ENCODE results near the gene DPP6. TPM values are rescaled to one million over a fixed set of nuclear protein-coding genes. Genes with fewer than 3 reads are reported as not detected.

DPP6 gene
- total RNA-seq, 1 donor from 2014 or later: 0.48 TPM

DNA sequence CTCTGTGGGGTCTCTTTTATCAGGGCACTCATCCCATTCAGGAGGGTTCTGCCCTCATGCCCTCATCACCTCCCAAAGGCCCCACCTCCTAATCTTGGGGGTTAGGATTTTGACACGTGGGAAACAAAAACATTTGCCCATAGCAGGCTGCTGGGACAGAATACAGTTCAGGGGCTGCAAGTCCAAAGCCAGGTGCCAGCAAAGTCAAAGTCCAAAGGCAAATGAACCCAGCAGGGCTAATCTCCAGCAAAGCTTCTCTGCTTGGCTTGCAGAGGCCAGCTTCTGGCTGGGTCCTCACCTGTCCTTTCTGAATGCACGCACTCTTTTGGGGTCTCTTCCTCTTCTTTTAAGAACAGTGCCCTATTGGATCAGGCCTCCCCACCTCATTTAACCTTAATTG, 359.9 kb downstream of the DPP6 start:
- Mint-ChIP-seq H3K36me3 (ENCODE audit: low read depth, unreplicated experiment) (no peaks in the 10 kb centered on the region), H3K4me3 (ENCODE audit: unreplicated experiment) (no peak overlapping the region), H3K4me1 (ENCODE audit: low read depth, unreplicated experiment) (no peaks in the 10 kb centered on the region), H3K27ac (ENCODE audit: unreplicated experiment) (no peak overlapping the region), H3K27me3 (ENCODE audit: low read depth, unreplicated experiment) (peaks cover 7% of the 10 kb centered on the region), H3K9me3 (ENCODE audit: unreplicated experiment) (no peaks in the 10 kb centered on the region)
- H3K4me1 ChIP-seq (ENCODE audit: insufficient read depth, low read length): no peaks in the 10 kb centered on the region
- no peaks in the 10 kb centered on the region for H3K79me2 ChIP-seq (ENCODE audit: insufficient read depth, low read length)
- H4K20me1 ChIP-seq (ENCODE audit: insufficient read depth, low read length): no peaks in the 10 kb centered on the region
- H3K4me3 ChIP-seq (ENCODE audit: insufficient read depth, low read depth, low read length): no peak overlapping the region
- H3K27me3 ChIP-seq (ENCODE audit: insufficient read depth, low read length): no peaks in the 10 kb centered on the region
- H3K27ac ChIP-seq (ENCODE audit: low read depth, low read length): no peak overlapping the region
- TF ChIP-seq EZH2 (IDR thresholded peaks at IDR 0.05; ENCODE audit: insufficient read depth, low read length): no peak
- TF ChIP-seq, protein P1, sequence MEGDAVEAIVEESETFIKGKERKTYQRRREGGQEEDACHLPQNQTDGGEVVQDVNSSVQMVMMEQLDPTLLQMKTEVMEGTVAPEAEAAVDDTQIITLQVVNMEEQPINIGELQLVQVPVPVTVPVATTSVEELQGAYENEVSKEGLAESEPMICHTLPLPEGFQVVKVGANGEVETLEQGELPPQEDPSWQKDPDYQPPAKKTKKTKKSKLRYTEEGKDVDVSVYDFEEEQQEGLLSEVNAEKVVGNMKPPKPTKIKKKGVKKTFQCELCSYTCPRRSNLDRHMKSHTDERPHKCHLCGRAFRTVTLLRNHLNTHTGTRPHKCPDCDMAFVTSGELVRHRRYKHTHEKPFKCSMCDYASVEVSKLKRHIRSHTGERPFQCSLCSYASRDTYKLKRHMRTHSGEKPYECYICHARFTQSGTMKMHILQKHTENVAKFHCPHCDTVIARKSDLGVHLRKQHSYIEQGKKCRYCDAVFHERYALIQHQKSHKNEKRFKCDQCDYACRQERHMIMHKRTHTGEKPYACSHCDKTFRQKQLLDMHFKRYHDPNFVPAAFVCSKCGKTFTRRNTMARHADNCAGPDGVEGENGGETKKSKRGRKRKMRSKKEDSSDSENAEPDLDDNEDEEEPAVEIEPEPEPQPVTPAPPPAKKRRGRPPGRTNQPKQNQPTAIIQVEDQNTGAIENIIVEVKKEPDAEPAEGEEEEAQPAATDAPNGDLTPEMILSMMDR (IDR thresholded peaks at IDR 0.05; ENCODE audit: insufficient read depth, low read depth, low read length): no peak
- H3K4me2 ChIP-seq (ENCODE audit: low read length): no peak overlapping the region
- no peaks in the 10 kb centered on the region for H3K36me3 ChIP-seq (ENCODE audit: insufficient read depth, low read length)
- FAIRE-seq: no peak
- H2AFZ ChIP-seq (ENCODE audit: low read depth, low read length): no peak overlapping the region
- no peak overlapping the region for H3K9ac ChIP-seq (ENCODE audit: low read length)
- no peaks in the 10 kb centered on the region for H3K9me3 ChIP-seq (ENCODE audit: insufficient read depth, low read depth, low read length)
- no peak for DNase-seq (ENCODE audit: low read depth)

DNA sequence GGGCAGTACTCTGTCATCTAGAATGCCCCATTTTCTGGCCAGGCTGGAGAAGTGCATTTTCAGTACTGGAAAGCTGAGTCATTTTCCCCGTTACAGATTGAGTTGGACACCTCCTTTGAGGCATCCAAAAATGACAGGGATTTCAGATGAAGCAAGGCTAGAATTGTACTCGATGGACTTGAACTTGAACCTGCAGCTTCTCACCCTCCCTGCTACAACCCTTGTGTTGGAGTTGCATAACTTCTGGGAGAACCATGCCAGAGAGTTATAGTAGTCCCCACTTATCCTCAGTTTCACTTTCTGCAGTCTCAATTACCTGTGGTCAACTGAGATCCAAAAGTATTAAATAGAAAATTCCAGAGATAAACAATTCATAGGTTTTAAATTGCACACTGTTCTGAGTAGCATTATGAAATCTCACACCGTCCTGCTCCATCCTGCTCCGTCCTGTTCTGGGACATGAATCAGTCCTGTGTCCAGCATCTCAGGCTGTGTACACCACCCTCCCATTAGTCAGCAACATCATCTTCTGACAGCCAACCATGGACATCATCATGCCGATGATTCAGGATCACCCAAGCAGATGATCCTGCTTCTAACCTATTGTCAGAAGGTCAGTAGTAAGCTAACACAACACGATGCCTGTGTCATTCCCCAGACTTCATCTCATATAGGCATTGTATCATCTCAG, 363.7 kb downstream of the DPP6 start:
- no peak overlapping the region for H3K4me2 ChIP-seq (ENCODE audit: low read length)
- no peaks in the 10 kb centered on the region for H4K20me1 ChIP-seq (ENCODE audit: insufficient read depth, low read length)
- TF ChIP-seq, protein P1 (IDR thresholded peaks at IDR 0.05; ENCODE audit: insufficient read depth, low read depth, low read length): no peak
- TF ChIP-seq EZH2 (IDR thresholded peaks at IDR 0.05; ENCODE audit: insufficient read depth, low read length): no peak
- H3K9ac ChIP-seq (ENCODE audit: low read length): no peak overlapping the region
- FAIRE-seq: no peak
- Mint-ChIP-seq H3K36me3 (ENCODE audit: low read depth, unreplicated experiment) (no peaks in the 10 kb centered on the region), H3K27ac (ENCODE audit: unreplicated experiment) (no peak overlapping the region), H3K4me3 (ENCODE audit: unreplicated experiment) (no peak overlapping the region), H3K9me3 (ENCODE audit: unreplicated experiment) (no peaks in the 10 kb centered on the region), H3K4me1 (ENCODE audit: low read depth, unreplicated experiment) (no peaks in the 10 kb centered on the region), H3K27me3 (ENCODE audit: low read depth, unreplicated experiment) (peaks cover 12% of the 10 kb centered on the region)
- no peaks in the 10 kb centered on the region for H3K36me3 ChIP-seq (ENCODE audit: insufficient read depth, low read length)
- H3K27ac ChIP-seq (ENCODE audit: low read depth, low read length): no peak overlapping the region
- no peaks in the 10 kb centered on the region for H3K9me3 ChIP-seq (ENCODE audit: insufficient read depth, low read depth, low read length)
- no peak for DNase-seq (ENCODE audit: low read depth)
- no peak overlapping the region for H3K4me3 ChIP-seq (ENCODE audit: insufficient read depth, low read depth, low read length)
- no peak overlapping the region for H2AFZ ChIP-seq (ENCODE audit: low read depth, low read length)
- no peaks in the 10 kb centered on the region for H3K4me1 ChIP-seq (ENCODE audit: insufficient read depth, low read length)
- no peaks in the 10 kb centered on the region for H3K27me3 ChIP-seq (ENCODE audit: insufficient read depth, low read length)
- H3K79me2 ChIP-seq (ENCODE audit: insufficient read depth, low read length): no peaks in the 10 kb centered on the region

DNA sequence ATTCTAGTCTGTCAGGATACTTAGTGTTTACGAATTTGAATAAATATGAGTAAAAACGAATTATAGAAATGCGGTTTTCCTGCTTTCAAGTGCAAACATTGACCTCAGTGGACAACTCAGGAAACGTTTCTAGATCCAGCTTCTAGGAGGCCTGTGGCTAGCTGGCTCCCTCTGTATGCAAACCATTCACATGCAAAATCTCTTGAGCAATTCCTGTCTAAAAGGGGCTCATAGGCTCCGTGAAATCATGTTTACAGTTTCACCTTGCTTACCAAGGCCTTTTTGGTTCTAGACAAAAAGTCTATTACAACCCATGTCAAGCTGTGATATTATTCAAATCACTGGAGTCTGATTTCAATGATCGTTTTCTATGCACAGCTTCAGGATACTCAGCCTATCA, 364.5 kb downstream of the DPP6 start:
- H3K27ac Mint-ChIP-seq (ENCODE audit: unreplicated experiment): no peak overlapping the region
- H3K36me3 Mint-ChIP-seq (ENCODE audit: low read depth, unreplicated experiment): no peaks in the 10 kb centered on the region
- Histone ChIP-seq H3K27me3 (ENCODE audit: insufficient read depth, low read length) (no peaks in the 10 kb centered on the region), H4K20me1 (ENCODE audit: insufficient read depth, low read length) (no peaks in the 10 kb centered on the region), H3K36me3 (ENCODE audit: insufficient read depth, low read length) (no peaks in the 10 kb centered on the region), H3K79me2 (ENCODE audit: insufficient read depth, low read length) (no peaks in the 10 kb centered on the region), H3K4me3 (ENCODE audit: insufficient read depth, low read depth, low read length) (no peak overlapping the region), H2AFZ (ENCODE audit: low read depth, low read length) (no peak overlapping the region), H3K27ac (ENCODE audit: low read depth, low read length) (no peak overlapping the region), H3K9me3 (ENCODE audit: insufficient read depth, low read depth, low read length) (no peaks in the 10 kb centered on the region), H3K4me1 (ENCODE audit: insufficient read depth, low read length) (no peaks in the 10 kb centered on the region), H3K4me2 (ENCODE audit: low read length) (no peak overlapping the region), H3K9ac (ENCODE audit: low read length) (no peak overlapping the region)
- TF ChIP-seq, protein P1 (IDR thresholded peaks at IDR 0.05; ENCODE audit: insufficient read depth, low read depth, low read length): no peak
- TF ChIP-seq EZH2 (IDR thresholded peaks at IDR 0.05; ENCODE audit: insufficient read depth, low read length): no peak
- FAIRE-seq (no peak), DNase-seq (ENCODE audit: low read depth) (no peak)
- H3K4me3 Mint-ChIP-seq (ENCODE audit: unreplicated experiment): no peak overlapping the region
- H3K27me3 Mint-ChIP-seq (ENCODE audit: low read depth, unreplicated experiment): peaks cover 12% of the 10 kb centered on the region
- H3K4me1 Mint-ChIP-seq (ENCODE audit: low read depth, unreplicated experiment): no peaks in the 10 kb centered on the region
- H3K9me3 Mint-ChIP-seq (ENCODE audit: unreplicated experiment): no peaks in the 10 kb centered on the region
